GM19395 (cell line): ENCODE data around the gene HDAC9.

ENCODE experiments used
- ATAC-seq: cut with Tn5 transposase; IDR thresholded peaks from one replicate; pipeline ENCODE4 v1.9.1; 2021; ENCODE audit warnings: mild to moderate bottlenecking, moderate library complexity; ENCODE audit not compliant: unreplicated experiment

Gene HDAC9

DNA sequence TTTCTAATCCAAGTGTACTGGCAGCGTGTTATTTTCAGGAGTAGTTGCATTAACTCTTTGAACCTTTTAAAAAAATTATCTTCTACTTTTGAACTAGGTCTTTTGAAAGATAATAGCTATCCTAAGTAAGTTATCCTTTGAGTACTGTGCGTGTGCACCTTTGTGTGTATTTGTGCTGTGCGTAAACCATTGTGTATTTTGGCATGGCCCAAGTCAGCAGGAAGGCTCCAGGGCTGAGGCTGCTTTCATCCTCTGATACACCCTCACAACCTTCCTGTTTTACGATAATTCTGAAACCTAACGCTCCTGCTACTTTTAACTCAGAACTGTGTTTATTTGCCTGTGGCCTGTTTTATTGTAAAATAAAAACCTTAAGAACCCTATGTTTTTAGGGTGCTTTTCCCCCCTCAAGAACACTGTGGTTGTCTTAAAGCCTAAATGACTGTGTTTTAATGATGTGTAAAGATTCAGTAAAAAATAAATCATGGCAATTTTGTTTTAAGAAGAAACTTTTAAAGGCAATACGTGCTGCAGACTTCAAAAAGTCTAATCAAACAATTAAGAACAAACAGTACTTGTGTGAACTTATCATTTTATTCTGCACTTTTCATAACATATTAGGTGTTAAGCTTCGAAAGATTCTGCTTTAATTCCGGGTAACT lies 57.5 kb downstream of the HDAC9 start:
- ATAC-seq = no peak

DNA sequence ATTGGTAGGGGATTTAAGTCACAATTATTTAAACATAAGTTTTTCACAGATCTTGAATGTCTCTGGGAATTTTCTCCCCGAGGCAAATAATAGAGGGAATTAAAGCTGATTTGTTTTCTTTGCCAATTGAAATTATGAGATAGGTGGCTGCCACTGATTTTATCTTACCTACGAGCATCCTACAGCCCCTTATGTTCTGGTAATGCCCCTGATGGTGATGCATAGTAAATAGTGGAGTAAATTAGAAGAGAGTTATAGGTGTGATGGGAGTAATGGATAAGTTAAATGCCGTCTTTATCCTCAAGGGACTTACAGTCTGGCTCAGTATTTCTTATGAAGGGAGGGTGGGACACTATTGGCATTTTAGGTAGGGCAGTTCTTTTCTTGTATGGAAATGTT lies 58.1 kb downstream of the HDAC9 start:
- ATAC-seq = no peak

DNA sequence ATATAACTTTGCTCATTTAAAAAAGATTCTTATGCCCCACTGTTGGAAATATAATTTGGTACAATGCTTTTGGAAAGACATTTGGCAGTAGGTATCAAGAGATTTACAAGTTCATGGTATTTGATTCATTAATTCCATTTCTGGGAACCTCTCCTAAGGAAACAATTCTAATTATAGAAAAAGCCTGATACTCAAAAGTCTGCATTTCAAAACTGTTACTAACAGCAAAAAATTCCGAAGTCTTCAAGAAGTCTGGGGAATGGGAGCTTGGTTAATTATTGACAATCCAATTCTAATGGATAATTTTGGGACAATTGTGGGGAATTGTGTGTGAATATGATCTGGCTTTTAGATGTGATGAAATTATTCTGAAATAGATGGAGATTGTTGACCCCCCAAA lies 59.6 kb downstream of the HDAC9 start:
- ATAC-seq = no peak

GRCh38 chr7:18555968-18556367 lies 60.4 kb downstream of the HDAC9 start:
- no peak for ATAC-seq

DNA sequence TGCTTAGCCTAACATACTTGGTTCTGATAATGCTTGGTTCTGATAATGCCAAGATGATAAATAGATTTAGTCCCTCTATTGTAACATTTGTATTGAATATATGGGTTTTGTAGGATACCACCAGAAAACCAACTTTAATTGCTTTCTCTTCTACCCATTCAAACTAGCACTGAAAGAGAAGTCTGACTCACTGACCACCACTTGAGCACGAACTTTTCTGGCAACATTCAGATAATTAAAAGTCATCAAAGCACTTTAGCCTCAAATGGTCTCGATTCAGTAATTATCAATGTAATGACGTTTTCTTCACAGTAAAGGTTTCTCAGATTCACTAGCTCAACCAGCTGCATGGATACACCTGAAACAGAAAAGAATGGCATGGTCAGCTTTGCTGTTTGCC lies 63.0 kb downstream of the HDAC9 start:
- ATAC-seq = no peak

GRCh38 chr7:18558910-18559309 lies 63.4 kb downstream of the HDAC9 start:
- ATAC-seq = no peak

DNA sequence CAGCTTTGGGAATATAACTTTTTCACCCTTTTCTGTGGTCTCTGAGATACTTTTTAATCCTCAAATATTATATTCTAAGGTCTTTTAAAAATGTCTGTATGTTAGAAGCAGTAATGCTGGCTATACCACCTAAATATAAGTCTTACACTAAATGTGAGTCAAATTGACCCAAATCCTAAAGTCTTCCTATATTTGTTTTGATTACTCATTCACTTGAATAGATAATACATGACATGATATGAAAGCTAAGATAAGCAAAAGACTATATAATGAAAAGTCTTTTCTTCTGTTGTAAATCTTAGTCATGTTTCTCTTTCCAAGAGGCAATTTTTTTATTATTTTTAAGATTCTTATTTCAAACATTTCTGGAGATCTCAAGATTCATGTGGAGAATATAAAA lies 64.2 kb downstream of the HDAC9 start:
- ATAC-seq = no peak

GRCh38 chr7:18564779-18565178 lies 69.2 kb downstream of the HDAC9 start:
- no peak for ATAC-seq

DNA sequence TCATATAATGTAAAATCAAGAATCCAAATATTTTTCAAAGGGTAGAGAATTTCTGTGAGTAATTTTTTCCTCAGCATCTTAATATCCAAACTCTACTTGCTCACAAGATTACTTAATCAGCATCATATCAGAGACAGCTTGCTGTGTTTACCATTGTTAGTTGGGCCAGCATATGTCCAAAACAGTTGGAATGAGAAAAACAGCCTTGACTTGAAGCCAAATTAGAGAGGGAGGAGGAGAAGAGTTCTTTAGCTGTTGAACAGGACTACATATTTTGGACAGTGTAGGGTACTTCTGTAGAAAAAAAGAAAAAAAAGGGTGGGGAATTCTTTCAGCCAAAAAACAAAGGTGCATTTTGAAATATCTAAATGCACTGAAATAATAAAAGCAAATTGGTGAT lies 69.8 kb downstream of the HDAC9 start:
- ATAC-seq = no peak

DNA sequence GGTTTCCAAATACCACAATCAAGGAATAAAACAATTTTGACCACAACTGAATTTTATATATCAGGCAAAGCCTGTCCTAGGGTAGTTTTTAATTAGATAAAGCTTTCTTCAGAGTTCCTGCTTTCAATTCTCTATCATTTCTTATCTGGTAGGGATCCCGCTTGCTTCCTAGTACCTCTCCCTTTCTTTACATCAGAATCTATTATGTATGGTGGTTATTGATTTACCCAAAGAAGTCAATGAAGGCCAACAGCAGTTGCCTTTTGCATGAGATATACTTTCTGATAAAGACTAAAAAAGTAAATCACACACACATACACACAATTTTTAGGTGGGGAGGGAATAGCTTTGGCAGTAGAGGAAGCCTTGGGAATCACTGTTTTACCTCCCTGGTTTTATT lies 70.7 kb downstream of the HDAC9 start:
- no peak for ATAC-seq

DNA sequence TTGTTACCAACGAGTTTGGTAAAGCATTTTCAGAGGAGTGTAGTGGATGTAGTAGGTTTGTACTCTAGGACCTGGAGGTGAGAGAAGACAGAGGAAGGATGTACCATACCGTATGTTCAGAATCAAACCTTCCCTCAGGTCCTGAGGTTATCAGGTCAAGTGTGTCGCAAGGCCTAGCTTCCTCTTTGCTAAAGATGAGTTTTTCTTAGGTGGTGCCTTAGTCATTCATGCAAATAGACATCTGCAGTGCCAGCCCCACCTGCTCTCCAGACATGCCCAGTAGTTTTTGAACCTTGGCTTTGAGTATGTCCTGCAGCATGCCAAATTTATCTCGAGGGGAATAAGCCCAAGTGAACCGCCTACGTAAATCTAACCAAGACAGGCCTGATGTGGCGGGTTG lies 71.3 kb downstream of the HDAC9 start:
- ATAC-seq = peak; percentile 99

GRCh38 chr7:18570441-18570840 lies 74.9 kb downstream of the HDAC9 start:
- no peak for ATAC-seq

DNA sequence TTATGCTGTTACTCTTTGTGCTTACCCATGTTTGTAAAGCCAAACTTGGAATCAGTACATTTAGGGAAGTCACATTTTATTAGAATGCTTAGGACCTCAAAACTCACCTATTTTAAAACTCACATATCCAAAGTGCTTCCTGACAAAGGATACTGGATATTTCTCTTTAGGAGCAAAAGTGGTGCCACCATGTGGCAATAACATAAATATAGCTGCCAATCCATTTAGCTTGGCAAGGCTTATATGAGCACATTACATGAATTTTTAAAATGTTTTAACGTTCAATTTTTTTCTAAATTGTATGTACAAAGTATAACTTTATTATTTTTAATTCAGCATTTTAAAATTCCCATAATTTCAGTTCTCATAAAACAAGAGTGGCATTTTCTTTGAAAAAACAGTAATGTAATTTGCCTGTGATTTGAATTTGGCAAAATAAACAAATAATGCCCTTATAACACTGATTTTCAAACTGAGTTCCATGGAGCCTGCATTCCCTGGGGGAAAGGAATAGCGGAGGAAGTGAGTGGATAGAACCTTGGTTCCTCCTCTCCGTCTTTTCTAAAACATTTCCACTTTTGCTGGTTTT lies 75.4 kb downstream of the HDAC9 start:
- ATAC-seq = no peak

DNA sequence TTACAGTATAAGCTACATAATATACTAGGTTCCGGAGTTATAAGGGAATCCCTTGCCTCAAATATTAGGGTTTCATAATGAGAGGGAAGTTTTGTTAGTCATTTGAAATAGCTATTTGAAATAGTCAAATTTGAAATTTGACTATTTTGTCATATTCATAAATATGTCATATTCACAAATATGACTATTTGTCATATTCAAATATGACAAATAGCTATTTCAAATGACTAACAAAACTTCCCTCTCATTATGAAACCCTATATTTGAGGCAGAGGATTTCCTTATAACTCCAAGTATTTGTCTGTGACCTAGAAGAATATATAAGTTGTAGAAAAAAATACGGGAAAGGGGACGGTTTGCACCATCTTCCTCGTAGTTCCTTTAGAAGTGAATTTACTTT lies 76.6 kb downstream of the HDAC9 start:
- ATAC-seq = no peak

DNA sequence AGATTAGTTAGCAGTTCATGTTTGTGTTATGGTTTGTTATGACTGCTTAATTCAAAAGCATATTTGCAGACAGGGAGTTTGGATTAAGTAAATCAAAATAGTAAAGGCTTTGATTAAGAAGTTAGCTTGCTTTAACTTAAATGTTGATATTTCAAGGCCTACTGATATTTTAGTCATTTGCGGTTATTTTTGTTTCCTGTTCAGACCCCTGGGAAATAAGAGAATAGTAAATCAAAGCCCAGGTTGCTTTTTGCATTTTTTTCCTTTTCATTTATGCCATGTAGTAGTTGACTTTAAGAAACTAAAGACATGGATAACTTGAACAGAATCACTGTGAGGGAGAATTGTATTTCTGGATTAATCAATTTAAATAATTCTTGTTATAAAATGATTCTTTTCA lies 77.3 kb downstream of the HDAC9 start:
- no peak for ATAC-seq

DNA sequence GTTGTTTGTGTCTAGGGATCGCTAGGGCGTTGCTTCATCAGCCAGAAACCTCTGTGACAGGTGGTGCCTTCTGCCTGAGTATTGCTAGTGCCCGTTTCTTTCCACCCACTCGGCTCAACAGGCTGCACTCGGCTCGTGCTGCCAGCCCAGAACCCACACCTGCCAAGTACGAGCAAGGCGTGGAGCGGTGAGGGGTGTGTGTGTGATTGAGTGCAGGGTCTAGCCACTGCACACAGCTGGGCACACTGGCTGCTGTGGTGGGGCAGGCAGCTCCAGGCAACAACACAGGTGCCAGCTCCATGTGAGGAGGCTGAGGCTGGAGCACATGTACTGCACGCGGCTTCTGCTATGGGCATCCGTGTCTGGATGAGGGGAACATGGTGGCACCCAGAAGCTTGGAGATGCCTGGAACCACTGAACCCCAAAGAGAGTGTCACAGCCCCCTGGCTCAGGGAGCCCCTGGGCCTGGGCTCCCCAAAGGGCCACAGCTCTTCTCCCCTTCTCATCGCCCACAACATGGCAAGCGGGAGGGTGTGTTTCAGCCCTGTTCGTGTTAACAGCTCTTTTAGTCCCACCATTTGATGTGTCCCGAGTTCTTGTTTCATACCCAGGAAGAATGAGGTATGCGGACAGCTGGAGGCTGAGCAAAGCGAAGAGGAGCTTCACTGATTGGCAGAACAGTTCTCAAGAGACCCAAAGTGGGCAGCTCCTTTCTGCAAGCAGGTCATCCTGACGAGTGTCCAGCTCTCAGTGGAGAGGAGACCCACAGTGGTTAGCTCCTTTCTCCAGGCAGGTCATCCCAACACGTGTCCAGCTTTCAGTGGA lies 78.1 kb downstream of the HDAC9 start:
- ATAC-seq = no peak

DNA sequence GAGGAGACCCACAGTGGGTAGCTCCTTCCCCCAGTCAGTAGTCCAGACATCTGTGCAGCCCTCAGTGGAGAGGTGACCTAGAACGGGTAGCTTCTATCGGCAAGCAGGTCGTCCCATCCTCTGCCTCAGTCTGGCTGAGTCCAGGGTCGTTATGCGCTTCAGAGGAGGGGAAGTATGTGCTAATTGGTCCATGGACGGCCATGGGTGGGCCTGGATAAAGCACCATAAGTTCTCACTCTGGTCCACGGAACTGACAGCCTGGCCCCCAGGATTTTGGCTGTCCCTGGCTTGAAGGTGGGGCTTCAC lies 78.6 kb downstream of the HDAC9 start:
- no peak for ATAC-seq

DNA sequence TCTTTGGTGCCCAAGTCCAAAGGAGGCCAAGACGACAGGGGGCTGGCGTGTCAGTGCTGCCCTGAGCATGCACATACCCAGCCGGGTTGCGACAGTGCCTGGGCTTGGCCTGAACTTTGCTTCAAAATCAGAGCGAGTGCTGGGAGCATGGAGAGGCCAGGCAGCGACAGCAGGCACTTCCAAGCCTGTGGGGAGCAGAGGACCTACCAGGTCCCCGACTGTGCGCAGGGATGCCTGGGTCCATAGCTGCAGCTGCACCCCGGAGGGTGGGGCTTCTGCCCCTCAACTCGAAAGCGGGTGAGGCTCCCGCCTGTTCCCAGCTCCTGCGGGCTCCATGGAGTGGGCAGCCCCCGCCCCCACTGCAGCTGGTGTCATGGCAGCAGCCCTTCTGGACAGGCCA lies 79.1 kb downstream of the HDAC9 start:
- no peak for ATAC-seq

GRCh38 chr7:18575622-18576572 lies 80.3 kb downstream of the HDAC9 start:
- ATAC-seq = no peak

DNA sequence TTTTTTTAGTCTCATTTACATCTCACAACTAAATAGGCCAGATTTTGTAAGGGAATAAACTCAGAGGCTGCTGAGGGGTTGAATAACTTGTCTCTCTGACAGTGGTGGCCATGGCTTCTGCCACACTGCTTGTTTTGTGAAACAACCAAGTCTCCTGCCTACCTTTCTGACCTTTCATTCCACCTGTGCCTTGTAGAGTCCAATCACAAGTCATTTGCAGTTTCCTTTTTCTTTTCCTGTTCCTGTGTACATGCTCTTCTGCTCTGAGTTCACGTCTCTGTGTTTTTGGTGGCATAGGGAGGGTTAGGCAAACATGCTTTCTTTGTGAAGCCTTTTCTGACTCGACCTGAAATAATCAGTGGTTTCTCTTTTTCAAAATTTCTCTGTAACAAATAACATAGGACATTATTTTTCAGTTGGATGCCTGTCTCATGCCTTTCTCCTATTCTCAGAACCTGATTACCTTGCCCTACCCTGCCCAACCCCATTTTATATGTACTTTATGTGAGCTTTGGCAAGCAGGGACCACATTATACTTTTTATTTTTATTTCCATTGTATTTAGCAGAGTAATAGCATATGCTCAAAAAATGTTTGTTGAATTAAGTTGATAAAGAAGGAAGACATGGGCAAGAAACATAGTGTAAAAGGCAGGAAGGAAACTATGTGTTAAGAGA lies 81.7 kb downstream of the HDAC9 start:
- peak; percentile 69 for ATAC-seq

- ATAC-seq = no peak
Measured at GRCh38 chr7:18579698-18580097, 84.1 kb downstream of the HDAC9 start.
